GM23338 (cell line): ENCODE measurements around the gene TRPM2. TPM values are rescaled to one million over a fixed set of nuclear protein-coding genes. Genes with fewer than 3 reads are reported as not detected.
A peak's percentile ranks its signal among the peaks of the same experiment; 100 is the strongest.

Source experiments
- ATAC-seq: fragments of 200-7000 bp; cut with Tn5 transposase; 3 replicates; pipeline ENCODE4 v1.9.1; 2020
- DNase-seq: peaks from one replicate; pipeline ENCODE4 v3.0.0-alpha.2; 2015; ENCODE audit warnings: low spot score
- H2AFZ ChIP-seq: fragments of 200-600 bp; sonication (generic); 2 replicates; pipeline ENCODE4 v1.8.0; 2016; ENCODE audit warnings: antibody characterized with exemption, mild to moderate bottlenecking, moderate library complexity
- H3F3A ChIP-seq: fragments of 200-600 bp; sonication (generic); replicated peaks from 2 replicates; pipeline ENCODE4 v1.8.0; 2017; ENCODE audit warnings: antibody characterized with exemption, mixed run types, low read depth
- H3K27ac ChIP-seq: fragments of 200-600 bp; sonication (generic); 2 replicates; pipeline ENCODE4 v1.6.1; 2016; ENCODE audit warnings: low read depth
- H3K27me3 ChIP-seq: fragments of 200-600 bp; sonication (generic); 2 replicates; pipeline ENCODE4 v1.8.0; 2016; ENCODE audit warnings: mild to moderate bottlenecking, mixed run types, moderate library complexity; ENCODE audit not compliant: insufficient read depth
- H3K36me3 ChIP-seq: fragments of 200-600 bp; sonication (generic); 2 replicates; pipeline ENCODE4 v1.8.0; 2016; ENCODE audit warnings: mild to moderate bottlenecking; ENCODE audit not compliant: insufficient read depth
- H3K4me1 ChIP-seq: fragments of 200-600 bp; sonication (generic); 2 replicates; pipeline ENCODE4 v1.8.0; 2016; ENCODE audit warnings: mild to moderate bottlenecking, moderate library complexity; ENCODE audit not compliant: insufficient read depth
- H3K4me2 ChIP-seq: fragments of 200-600 bp; sonication (generic); 2 replicates; pipeline ENCODE4 v1.7.1; 2017; ENCODE audit warnings: mixed run types
- H3K4me3 ChIP-seq: fragments of 200-600 bp; sonication (generic); 2 replicates; pipeline ENCODE4 v1.6.1; 2016; ENCODE audit warnings: mixed run types
- H3K79me2 ChIP-seq: fragments of 200-600 bp; sonication (generic); replicated peaks from 2 replicates; pipeline ENCODE4 v1.8.0; 2017; ENCODE audit warnings: mild to moderate bottlenecking; ENCODE audit not compliant: insufficient read depth
- H3K9me2 ChIP-seq: fragments of 200-600 bp; sonication (generic); 2 replicates; pipeline ENCODE4 v1.8.0; 2017; ENCODE audit not compliant: insufficient read depth
- H4K20me1 ChIP-seq: fragments of 200-600 bp; sonication (generic); replicated peaks from 2 replicates; pipeline ENCODE4 v1.8.0; 2017; ENCODE audit warnings: mild to moderate bottlenecking; ENCODE audit not compliant: insufficient read depth
- H3K27ac Mint-ChIP-seq: 2 replicates; pipeline ENCODE4 v1.8.0; 2020; ENCODE audit warnings: inconsistent platforms, mild to moderate bottlenecking, moderate library complexity, mixed read lengths
- H3K27me3 Mint-ChIP-seq: 3 replicates; pipeline ENCODE4 v1.8.0; 2022; ENCODE audit warnings: low read depth, mild to moderate bottlenecking, moderate library complexity, mixed read lengths, inconsistent platforms; ENCODE audit not compliant: insufficient read depth, poor library complexity
- H3K36me3 Mint-ChIP-seq: 3 replicates; pipeline ENCODE4 v1.8.0; 2021; ENCODE audit warnings: low read depth, mild to moderate bottlenecking, inconsistent platforms, moderate library complexity, mixed read lengths
- H3K4me1 Mint-ChIP-seq: 3 replicates; pipeline ENCODE4 v1.8.0; 2020; ENCODE audit warnings: mild to moderate bottlenecking, inconsistent platforms, mixed read lengths
- H3K4me3 Mint-ChIP-seq: 3 replicates; pipeline ENCODE4 v1.8.0; 2021; ENCODE audit warnings: moderate library complexity, mild to moderate bottlenecking, inconsistent platforms, mixed read lengths
- H3K9me3 Mint-ChIP-seq: 3 replicates; pipeline ENCODE4 v1.8.0; 2020; ENCODE audit warnings: moderate library complexity, mild to moderate bottlenecking, inconsistent platforms, mixed read lengths
- CREB1 ChIP-seq: fragments of 250-450 bp; sonication (Bioruptor Pico); IDR thresholded peaks from 2 replicates; pipeline ENCODE4 v1.5.0; 2020; ENCODE audit warnings: low read depth, mild to moderate bottlenecking, moderate library complexity
- EZH2 ChIP-seq: fragments of 200-600 bp; sonication (generic); IDR thresholded peaks from one replicate; pipeline ENCODE4 v1.8.0; 2017; ENCODE audit warnings: antibody characterized with exemption, mild to moderate bottlenecking, low read depth; ENCODE audit not compliant: unreplicated experiment
- EZH2phosphoT487 ChIP-seq: fragments of 200-600 bp; sonication (generic); IDR thresholded peaks from one replicate; pipeline ENCODE4 v1.8.1; 2018; ENCODE audit warnings: antibody characterized with exemption; ENCODE audit not compliant: unreplicated experiment
- JUNB ChIP-seq: IDR thresholded peaks from one replicate; pipeline ENCODE4 v1.6.1; 2016; ENCODE audit warnings: antibody characterized with exemption; ENCODE audit not compliant: unreplicated experiment
- NANOG ChIP-seq: IDR thresholded peaks from 2 replicates; pipeline ENCODE4 v1.6.1; 2016; ENCODE audit warnings: antibody characterized with exemption, borderline replicate concordance
- POLR2AphosphoS5 ChIP-seq: IDR thresholded peaks from 2 replicates; pipeline ENCODE4 v1.6.1; 2016; ENCODE audit warnings: antibody characterized with exemption, low read depth
- REST ChIP-seq: IDR thresholded peaks from one replicate; pipeline ENCODE4 v1.6.1; 2018; ENCODE audit warnings: antibody characterized with exemption; ENCODE audit not compliant: unreplicated experiment
- STAT1 ChIP-seq: IDR thresholded peaks from one replicate; pipeline ENCODE4 v1.6.1; 2016; ENCODE audit warnings: antibody characterized with exemption; ENCODE audit not compliant: unreplicated experiment
- ZNF331 ChIP-seq: fragments of 250-450 bp; sonication (Bioruptor Pico); IDR thresholded peaks from 2 replicates; pipeline ENCODE4 v1.5.0; 2020; ENCODE audit warnings: low read depth, mild to moderate bottlenecking, moderate library complexity
- polyA plus RNA-seq: library from polyadenylated mRNA; unstranded; fragments of >200 nt; fragmentation: Nextera tagmentation; extraction: Ambion mirVana; gene quantifications from 2 replicates; pipeline ENCODE4 v1.2.1, GENCODE V29; 2016
- total RNA-seq: library from RNA; depleted of rRNA; stranded (reverse); fragments of >200 nt; shearing (Covaris generic); gene quantifications from 2 replicates; pipeline ENCODE4 v1.2.3, GENCODE V29; 2014
- TF ChIP-seq, protein P1 (sequence below), 2 experiments: fragments of 200-600 bp in 1 of 2; sonication (generic) in 1 of 2; conservative IDR thresholded peaks; 2 replicates each; pipeline versions ENCODE4 v1.5.1 to v1.6.1; 2016 to 2017; ENCODE audit warnings: antibody characterized with exemption in 2 of 2, low read depth in 2 of 2, mild to moderate bottlenecking in 2 of 2, moderate library complexity in 1 of 2

TRPM2 gene
- total and polyA plus RNA-seq, 2 experiments from 2014 or later = 0.53 to 0.83 TPM

GRCh38 chr21:44376606-44377005, 23.2 kb downstream of the TRPM2 start (continued):
- TF ChIP-seq ZNF331 (CRISPR knock-in tag) = no peak
- no peak for TF ChIP-seq EZH2
- no peak for TF ChIP-seq JUNB
- no peak for TF ChIP-seq EZH2phosphoT487
- no peak for TF ChIP-seq POLR2AphosphoS5

DNA sequence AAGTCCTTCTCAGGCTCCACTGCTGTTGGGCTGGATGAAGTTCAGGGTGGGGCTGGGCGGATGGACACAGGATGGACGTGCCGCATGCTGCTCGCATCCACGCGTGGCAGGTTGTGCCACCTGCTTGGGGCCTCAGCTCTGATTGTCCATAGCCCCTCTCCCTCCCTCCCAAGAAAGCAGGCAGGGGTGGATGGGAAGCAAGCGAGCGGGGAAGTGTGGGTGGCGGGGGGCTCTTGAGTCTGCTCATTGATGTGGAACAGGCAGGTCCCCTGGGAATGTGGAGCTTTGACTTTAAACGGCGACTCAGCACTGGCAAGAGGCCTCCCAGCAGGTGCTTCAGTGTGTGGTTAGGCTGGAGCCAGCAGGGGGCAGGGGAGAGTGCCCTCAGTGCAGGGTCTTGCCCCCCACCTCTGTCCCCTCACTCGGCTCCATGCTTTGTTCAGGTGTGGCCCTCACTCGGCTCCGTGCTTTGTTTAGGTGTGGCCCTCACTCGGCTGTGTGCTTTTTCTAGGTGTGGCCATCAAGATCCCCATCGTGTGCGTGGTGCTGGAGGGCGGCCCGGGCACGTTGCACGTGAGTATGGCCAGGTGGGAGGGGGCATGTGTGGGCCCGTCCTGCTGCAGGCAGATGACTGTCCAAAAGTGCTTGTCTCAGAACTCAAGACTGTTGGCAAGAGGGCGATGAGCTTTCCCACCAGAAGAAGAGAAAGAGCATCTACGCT, 23.9 kb downstream of the TRPM2 start:
- ATAC-seq (peak; percentile 73), DNase-seq (peak; percentile 66)
- no peak overlapping the region for H3K27ac ChIP-seq
- no peaks in the 10 kb centered on the region for H3K9me2 ChIP-seq
- Mint-ChIP-seq H3K9me3 (peaks cover 29% of the 10 kb centered on the region), H3K4me3 (no peak overlapping the region), H3K4me1 (peaks cover 15% of the 10 kb centered on the region; the same call in 2 of the 3 replicates), H3K27ac (no peak overlapping the region), H3K36me3 (peaks cover 4% of the 10 kb centered on the region; the same call in 1 of the 3 replicates), H3K27me3 (peaks cover 6% of the 10 kb centered on the region)
- no peaks in the 10 kb centered on the region for H3K36me3 ChIP-seq
- no peaks in the 10 kb centered on the region for H3K79me2 ChIP-seq
- no peaks in the 10 kb centered on the region for H4K20me1 ChIP-seq
- no peaks in the 10 kb centered on the region for H3K4me1 ChIP-seq
- H3F3A ChIP-seq = no peaks in the 10 kb centered on the region
- H2AFZ ChIP-seq = peak overlapping the region; percentile 83
- no peak overlapping the region for H3K4me3 ChIP-seq
- TF ChIP-seq JUNB = no peak
- TF ChIP-seq, protein P1, sequence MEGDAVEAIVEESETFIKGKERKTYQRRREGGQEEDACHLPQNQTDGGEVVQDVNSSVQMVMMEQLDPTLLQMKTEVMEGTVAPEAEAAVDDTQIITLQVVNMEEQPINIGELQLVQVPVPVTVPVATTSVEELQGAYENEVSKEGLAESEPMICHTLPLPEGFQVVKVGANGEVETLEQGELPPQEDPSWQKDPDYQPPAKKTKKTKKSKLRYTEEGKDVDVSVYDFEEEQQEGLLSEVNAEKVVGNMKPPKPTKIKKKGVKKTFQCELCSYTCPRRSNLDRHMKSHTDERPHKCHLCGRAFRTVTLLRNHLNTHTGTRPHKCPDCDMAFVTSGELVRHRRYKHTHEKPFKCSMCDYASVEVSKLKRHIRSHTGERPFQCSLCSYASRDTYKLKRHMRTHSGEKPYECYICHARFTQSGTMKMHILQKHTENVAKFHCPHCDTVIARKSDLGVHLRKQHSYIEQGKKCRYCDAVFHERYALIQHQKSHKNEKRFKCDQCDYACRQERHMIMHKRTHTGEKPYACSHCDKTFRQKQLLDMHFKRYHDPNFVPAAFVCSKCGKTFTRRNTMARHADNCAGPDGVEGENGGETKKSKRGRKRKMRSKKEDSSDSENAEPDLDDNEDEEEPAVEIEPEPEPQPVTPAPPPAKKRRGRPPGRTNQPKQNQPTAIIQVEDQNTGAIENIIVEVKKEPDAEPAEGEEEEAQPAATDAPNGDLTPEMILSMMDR (conservative IDR thresholded peaks at IDR 0.05; ENCODE audit: low read depth in 2 of 2) = peak; percentile 45 to 60
- no peaks in the 10 kb centered on the region for H3K27me3 ChIP-seq
- no peak overlapping the region for H3K4me2 ChIP-seq

DNA sequence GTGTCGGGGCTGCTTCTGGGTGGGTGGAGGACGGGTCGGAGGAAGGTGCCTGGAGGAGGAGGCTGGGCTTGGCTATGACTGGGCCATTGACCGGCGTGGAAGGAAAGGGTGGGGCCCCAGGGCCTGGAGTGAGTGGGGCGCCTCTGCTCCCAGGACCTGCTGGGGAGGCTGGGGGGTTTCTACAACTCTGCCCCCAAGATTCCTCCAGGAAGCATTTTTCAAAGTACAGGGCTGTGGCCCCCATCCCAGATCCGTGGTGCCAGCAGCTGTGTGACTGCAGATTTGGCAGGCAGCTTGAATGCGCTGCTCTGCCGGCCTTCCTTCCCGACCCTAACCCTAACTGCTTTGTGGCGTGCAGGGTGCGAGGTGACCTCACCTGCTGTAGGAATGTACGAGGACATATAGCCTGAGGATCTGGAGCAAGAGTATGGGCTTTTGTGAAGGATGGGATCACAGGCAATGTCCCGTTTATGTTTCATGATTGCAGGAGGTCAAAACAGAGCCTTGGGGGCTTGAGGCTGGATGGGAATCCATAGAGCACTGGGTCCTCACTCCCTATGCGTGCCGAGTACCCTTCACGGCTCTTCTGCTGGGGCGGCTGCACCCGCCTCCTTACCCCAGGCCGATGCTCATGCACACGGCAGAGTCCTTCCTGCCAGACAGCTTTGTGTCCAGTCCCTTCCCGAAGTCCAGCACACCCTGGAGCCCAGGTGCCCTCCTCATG, 24.7 kb downstream of the TRPM2 start:
- no peaks in the 10 kb centered on the region for H3K9me2 ChIP-seq
- peak; percentile 23 for ATAC-seq
- no peak overlapping the region for H3K27ac ChIP-seq
- no peak overlapping the region for H3K27ac Mint-ChIP-seq
- no peaks in the 10 kb centered on the region for H3K79me2 ChIP-seq
- TF ChIP-seq NANOG (no peak), JUNB (no peak), STAT1 (no peak), CREB1 (CRISPR knock-in tag) (no peak), REST (no peak), EZH2phosphoT487 (no peak)
- TF ChIP-seq, protein P1 (conservative IDR thresholded peaks at IDR 0.05; ENCODE audit: low read depth in 2 of 2) = no peak
- H3K36me3 Mint-ChIP-seq = peaks cover 4% of the 10 kb centered on the region; the same call in 1 of the 3 replicates
- H3K4me2 ChIP-seq = no peak overlapping the region
- H2AFZ ChIP-seq = peak overlapping the region; percentile 83
- H3K27me3 Mint-ChIP-seq = peaks cover 6% of the 10 kb centered on the region
- no peak overlapping the region for H3K4me3 Mint-ChIP-seq
- H3K9me3 Mint-ChIP-seq = peaks cover 29% of the 10 kb centered on the region
- no peak for DNase-seq
- H3K4me1 Mint-ChIP-seq = peaks cover 15% of the 10 kb centered on the region; the same call in 2 of the 3 replicates
- no peaks in the 10 kb centered on the region for H3K4me1 ChIP-seq
- H3F3A ChIP-seq = no peaks in the 10 kb centered on the region
- no peaks in the 10 kb centered on the region for H4K20me1 ChIP-seq
- no peaks in the 10 kb centered on the region for H3K36me3 ChIP-seq
- H3K4me3 ChIP-seq = no peak overlapping the region
- no peaks in the 10 kb centered on the region for H3K27me3 ChIP-seq
